H1 (cell line): ENCODE data around the gene GATC. TPM values are rescaled to one million over a fixed set of nuclear protein-coding genes. Genes with fewer than 3 reads are reported as not detected.
A peak's percentile ranks its signal among the peaks of the same experiment; 100 is the strongest.

Source experiments
- CTCF ChIA-PET: fragments of 300-600 bp; sonication (Branson Sonifier 250); formaldehyde crosslinking; loops from one replicate; lab custom pipeline; 2021; ENCODE audit not compliant: partially characterized antibody; lab: Charles Lee
- POLR2A ChIA-PET: fragments of 300-600 bp; sonication (Branson Sonifier 250); formaldehyde crosslinking; loops from one replicate; lab custom pipeline; 2021; ENCODE audit warnings: inconsistent platforms; ENCODE audit not compliant: partially characterized antibody; lab: Charles Lee
- DNase-seq, 2 experiments: peaks; one replicate each; pipeline versions ENCODE4 v3.0.0 to v3.0.0-alpha.2; 2010 to 2022; ENCODE audit warnings: low spot score in 2 of 2, low read depth in 1 of 2, mixed read lengths in 1 of 2
- FAIRE-seq: peaks from 2 replicates; lab custom pipeline; 2011; peaks lifted over from hg19 to GRCh38; lab: Jason Lieb, UNC
- H2AFZ ChIP-seq: 2 replicates; pipeline ENCODE4 v1.8.1; 2012; ENCODE audit warnings: low read length, inconsistent platforms
- H2AK5ac ChIP-seq: 2 replicates; pipeline ENCODE4 v1.6.1; 2013; ENCODE audit warnings: low read depth, low read length
- H2BK120ac ChIP-seq: replicated peaks from 2 replicates; pipeline ENCODE3; 2013; ENCODE audit warnings: low read depth, low read length, inconsistent platforms
- H2BK12ac ChIP-seq: 2 replicates; pipeline ENCODE4 v1.6.1; 2013; ENCODE audit warnings: low read depth, low read length
- H2BK15ac ChIP-seq: 2 replicates; pipeline ENCODE4 v1.6.1; 2013; ENCODE audit warnings: low read length
- H2BK20ac ChIP-seq: 2 replicates; pipeline ENCODE4 v1.6.1; 2013; ENCODE audit warnings: low read length
- H2BK5ac ChIP-seq: 2 replicates; pipeline ENCODE4 v1.6.1; 2013; ENCODE audit warnings: low read depth, low read length
- H3K14ac ChIP-seq: 2 replicates; pipeline ENCODE4 v1.6.1; 2013; ENCODE audit warnings: inconsistent platforms; ENCODE audit not compliant: insufficient read length
- H3K18ac ChIP-seq: 2 replicates; pipeline ENCODE4 v1.6.1; 2013; ENCODE audit warnings: low read length; ENCODE audit errors: extremely low read depth
- H3K23ac ChIP-seq: 2 replicates; pipeline ENCODE4 v1.6.1; 2013; ENCODE audit warnings: inconsistent platforms; ENCODE audit not compliant: insufficient read length
- H3K23me2 ChIP-seq: 2 replicates; pipeline ENCODE4 v1.6.1; 2013; ENCODE audit warnings: low read depth, low read length
- H3K27ac ChIP-seq: 2 replicates; pipeline ENCODE4 v1.6.1; 2011; ENCODE audit warnings: low read depth, low read length, inconsistent platforms
- H3K27me3 ChIP-seq, 4 experiments: replicated peaks in 1 of 4; 1 replicate in 1 of 4; 2 replicates in 3 of 4; pipeline versions ENCODE4 v1.6.1 to v1.8.1; 2011 to 2013; ENCODE audit warnings: low read length in 3 of 4, mild to moderate bottlenecking in 3 of 4, inconsistent platforms in 2 of 4, mixed read lengths in 2 of 4, moderate library complexity in 1 of 4; ENCODE audit not compliant: control insufficient read depth in 3 of 4, insufficient read depth in 3 of 4; ENCODE audit errors: extremely low read depth in 1 of 4
- H3K36me3 ChIP-seq, 4 experiments: 2 replicates each; pipeline versions ENCODE4 v1.6.1 to v1.8.1; 2011 to 2013; ENCODE audit warnings: mild to moderate bottlenecking in 4 of 4, low read length in 3 of 4, moderate library complexity in 2 of 4, control low read depth in 1 of 4, inconsistent platforms in 1 of 4; ENCODE audit not compliant: insufficient read depth in 4 of 4, control insufficient read depth in 2 of 4
- H3K4ac ChIP-seq: replicated peaks from 2 replicates; pipeline ENCODE3; 2013; ENCODE audit warnings: low read length, low read depth, mixed read lengths, inconsistent platforms; ENCODE audit not compliant: insufficient read length
- H3K4me1 ChIP-seq, 4 experiments: replicated peaks in 1 of 4; 1 replicate in 1 of 4; 2 replicates in 3 of 4; pipeline versions ENCODE4 v1.6.1 to v1.8.1; 2011 to 2013; ENCODE audit warnings: low read length in 3 of 4, inconsistent platforms in 2 of 4, mixed read lengths in 1 of 4; ENCODE audit not compliant: insufficient read depth in 4 of 4, control insufficient read depth in 3 of 4
- H3K4me2 ChIP-seq, 2 experiments: 2 replicates each; pipeline versions ENCODE4 v1.6.1 to v1.8.1; 2011 to 2013; ENCODE audit warnings: low read depth in 2 of 2, low read length in 2 of 2, control low read depth in 1 of 2, inconsistent platforms in 1 of 2, mild to moderate bottlenecking in 1 of 2; ENCODE audit not compliant: insufficient read depth in 1 of 2
- H3K4me3 ChIP-seq, 4 experiments: fragments of 200-600, 300-600 bp in 1 of 4; sonication (generic), shearing (Covaris generic), sonication (Bioruptor Twin) in 1 of 4; 2 replicates each; pipeline versions ENCODE4 v1.5.1 to v1.8.1; 2011 to 2016; ENCODE audit warnings: low read length in 4 of 4, low read depth in 3 of 4, control low read depth in 2 of 4, inconsistent platforms in 2 of 4, mild to moderate bottlenecking in 2 of 4, mixed read lengths in 1 of 4, moderate library complexity in 1 of 4; ENCODE audit not compliant: insufficient read depth in 2 of 4; ENCODE audit errors: extremely low read depth in 1 of 4
- H3K56ac ChIP-seq: replicated peaks from 2 replicates; pipeline ENCODE3; 2013; ENCODE audit warnings: low read depth, mild to moderate bottlenecking, mixed read lengths, low read length, inconsistent platforms; ENCODE audit not compliant: insufficient read length
- H3K79me1 ChIP-seq: 2 replicates; pipeline ENCODE4 v1.6.1; 2013; ENCODE audit warnings: low read depth, low read length, control low read depth
- H3K79me2 ChIP-seq, 2 experiments: 2 replicates each; pipeline versions ENCODE4 v1.6.1 to v1.8.1; 2012 to 2013; ENCODE audit warnings: low read length in 2 of 2, mild to moderate bottlenecking in 2 of 2, inconsistent platforms in 1 of 2; ENCODE audit not compliant: insufficient read depth in 2 of 2, control insufficient read depth in 1 of 2
- H3K9ac ChIP-seq, 4 experiments: replicated peaks in 1 of 4; 1 replicate in 1 of 4; 2 replicates in 3 of 4; pipeline versions ENCODE4 v1.6.1 to v1.8.1; 2011 to 2013; ENCODE audit warnings: low read depth in 3 of 4, low read length in 3 of 4, control low read depth in 2 of 4, mild to moderate bottlenecking in 2 of 4, moderate library complexity in 2 of 4, inconsistent platforms in 1 of 4; ENCODE audit errors: extremely low read depth in 1 of 4
- H3K9me3 ChIP-seq, 2 experiments: 2 replicates each; pipeline versions ENCODE4 v1.6.1 to v1.8.1; 2012 to 2013; ENCODE audit warnings: mild to moderate bottlenecking in 2 of 2, moderate library complexity in 2 of 2, control low read depth in 1 of 2, inconsistent platforms in 1 of 2, low read depth in 1 of 2, low read length in 1 of 2, mixed read lengths in 1 of 2; ENCODE audit not compliant: insufficient read depth in 2 of 2
- H4K20me1 ChIP-seq, 2 experiments: replicated peaks in 1 of 2; 2 replicates each; pipeline versions ENCODE3 to v1.8.1; 2011 to 2013; ENCODE audit warnings: inconsistent platforms in 2 of 2, low read length in 2 of 2, mild to moderate bottlenecking in 1 of 2; ENCODE audit not compliant: insufficient read depth in 2 of 2, control insufficient read depth in 1 of 2
- H4K5ac ChIP-seq: 2 replicates; pipeline ENCODE4 v1.6.1; 2013; ENCODE audit warnings: low read length, low read depth, mixed read lengths, inconsistent platforms; ENCODE audit not compliant: insufficient read length
- H4K8ac ChIP-seq: 2 replicates; pipeline ENCODE4 v1.8.0; 2013; ENCODE audit warnings: mild to moderate bottlenecking, moderate library complexity, low read length, inconsistent platforms; ENCODE audit not compliant: insufficient read depth; ENCODE audit errors: extremely low read depth
- H4K91ac ChIP-seq: replicated peaks from 2 replicates; pipeline ENCODE3; 2013; ENCODE audit warnings: low read length, mixed read lengths, inconsistent platforms; ENCODE audit not compliant: insufficient read length
- ASH2L ChIP-seq: fragments of 200-600, 300-600 bp; sonication (generic); IDR thresholded peaks from one replicate; pipeline ENCODE4 v1.7.1; 2017; ENCODE audit warnings: low read length
- ATF2 ChIP-seq: IDR thresholded peaks from 2 replicates; pipeline ENCODE4 v1.6.1; 2012; ENCODE audit warnings: low read length, inconsistent platforms
- CBX5 ChIP-seq: fragments of 300-800, 300-1000 bp; sonication (generic); IDR thresholded peaks from 2 replicates; pipeline ENCODE4 v1.7.1; 2016; ENCODE audit warnings: antibody characterized with exemption, low read length, low read depth
- GTF2F1 ChIP-seq: IDR thresholded peaks from 2 replicates; pipeline ENCODE4 v1.6.1; 2012; ENCODE audit warnings: low read depth, low read length, improper control_type of control experiment, borderline replicate concordance
- POLR2AphosphoS5 ChIP-seq: IDR thresholded peaks from 2 replicates; pipeline ENCODE4 v1.6.1; 2011; ENCODE audit warnings: low read depth, low read length
- POU5F1 ChIP-seq: IDR thresholded peaks from 2 replicates; pipeline ENCODE4 v1.6.1; 2011; ENCODE audit warnings: low read depth, mild to moderate bottlenecking, low read length, moderate library complexity
- SIRT6 ChIP-seq: IDR thresholded peaks from one replicate; pipeline ENCODE4 v1.7.1; 2012; ENCODE audit warnings: low read length, inconsistent platforms
- SP2 ChIP-seq: IDR thresholded peaks from 2 replicates; pipeline ENCODE4 v1.6.1; 2012; ENCODE audit warnings: mild to moderate bottlenecking, low read length, inconsistent platforms
- TEAD4 ChIP-seq: IDR thresholded peaks from 2 replicates; pipeline ENCODE4 v1.6.1; 2012; ENCODE audit warnings: low read depth, low read length, inconsistent platforms, mixed read lengths
- WGBS, 2 experiments: shearing (Covaris generic) in 1 of 2; methylation state at CpG; one replicate each; pipeline versions ENCODE4 v1.1.6 to v1.1.7; 2013 to 2015; ENCODE audit warnings: low lambda C conversion rate in 2 of 2, mixed read lengths in 2 of 2, inconsistent platforms in 1 of 2, low coverage in 1 of 2, missing lambda C conversion rate in 1 of 2; ENCODE audit not compliant: insufficient replicate concordance in 2 of 2, insufficient coverage in 1 of 2, insufficient read length in 1 of 2; ENCODE audit errors: extremely low coverage in 1 of 2, missing lambda C conversion rate in 1 of 2; 5-methylcytosine and 5-hydroxymethylcytosine counted together
- polyA plus RNA-seq, 7 experiments: library from polyadenylated mRNA; depleted of rRNA in 3 of 7; stranded (reverse) in 5 of 7; unstranded in 2 of 7; fragments of >200 nt in 5 of 7; fragments of 200-250 nt in 2 of 7; gene quantifications; 1 replicate in 5 of 7; 2 replicates in 1 of 7; 4 replicates in 1 of 7; pipeline versions ENCODE4 v1.2.1 to v1.2.3, GENCODE V29; 2011 to 2013; ENCODE audit warnings: missing spikeins in 2 of 7, mixed read lengths in 2 of 7
- total RNA-seq: library from RNA; stranded (reverse); fragmentation: NEBNext Ultra II Directional; extraction: Animal tissue kit (Norgen Biotek cat#: 25700); gene quantifications from 2 replicates; pipeline ENCODE4 v1.2.1, GENCODE V29; 2021

Gene GATC
- total and polyA plus RNA-seq, 2 of the 8 experiments (the other 6 are each of a cell fraction or from before 2014, with no cell fraction given), result 13.2 to 30.4 TPM

- Histone ChIP-seq H3K14ac (no peak within 1 kb of the TSS), H3K18ac (peak within 1 kb of the TSS; percentile 98), H2BK15ac (peak within 1 kb of the TSS; percentile 95; the same call in 1 of the 2 replicates), H4K8ac (peak within 1 kb of the TSS; percentile 90), H3K9me3 (no peaks in the 10 kb centered on the region), H2BK20ac (no peak within 1 kb of the TSS), H3K23ac (no peak within 1 kb of the TSS), H3K27me3 (no peaks in the 10 kb centered on the region), H3K4me3 (peak within 1 kb of the TSS; percentile 76 to 97 (median 78)), H3K4me2 (peak within 1 kb of the TSS; percentile 78 to 83), H4K91ac (peak within 1 kb of the TSS; percentile 99), H3K4ac (peak within 1 kb of the TSS; percentile 95), H3K27ac (peak within 1 kb of the TSS; percentile 96), H4K20me1 (peaks cover 10 to 13% of the 10 kb centered on the region in 2 experiments), H3K79me2 (peaks cover 0 to 44% of the 10 kb centered on the region in 2 experiments; a peak in 3 of 4 replicates), H3K23me2 (peaks cover 5% of the 10 kb centered on the region), H2AFZ (peak within 1 kb of the TSS; percentile 47; the same call in 1 of the 2 replicates), H2AK5ac (no peak within 1 kb of the TSS), H2BK5ac (peak within 1 kb of the TSS; percentile 98), H3K36me3 (peaks cover 9 to 18% (median 12%) of the 10 kb centered on the region in 4 experiments; a peak in 7 of 8 replicates), H3K9ac (peak within 1 kb of the TSS; percentile 69 to 96 (median 94)), H3K79me1 (no peaks in the 10 kb centered on the region; the same call in 1 of the 2 replicates), H3K4me1 (peaks cover 0 to 5% (median 0%) of the 10 kb centered on the region in 4 experiments; a peak in 2 of 7 replicates), H4K5ac (peak within 1 kb of the TSS; percentile 96), H2BK12ac (peak within 1 kb of the TSS; percentile 85; the same call in 1 of the 2 replicates), H2BK120ac (no peak within 1 kb of the TSS), H3K56ac (peak within 1 kb of the TSS; percentile 97)
- ChIA-PET CTCF (interaction anchor here (0.7 to 9.3 kb wide), 16 partner anchors 10 to 135 kb away, joined by 3 to 152 read pairs (median 5); partner anchors contain the start of genes COX6A1, DYNLL1, GATC and TRIAP1), POLR2A (interaction anchor here (0.6 to 18.7 kb wide), 18 partner anchors 9 to 274 kb away, joined by 3 to 365 read pairs (median 5); partner anchors contain the start of genes COQ5, DYNLL1, GATC and PLA2G1B)
- 1% methylated on average over 74 of the region's 88 CpGs; no CpG with 5 or more reads in 1 of the 2 experiments for WGBS, 2 experiments
- peak; percentile 89 to 99 for DNase-seq
- no peak for FAIRE-seq
- peak; percentile 67 for TF ChIP-seq ASH2L
- TF ChIP-seq POLR2AphosphoS5, result peak; percentile 78
- no peak for TF ChIP-seq SIRT6
- TF ChIP-seq POU5F1, result no peak
- peak; percentile 30; the same call in 1 of the 2 replicates for TF ChIP-seq TEAD4
- TF ChIP-seq GTF2F1, result no peak
- no peak for TF ChIP-seq CBX5
- TF ChIP-seq SP2, result no peak
- TF ChIP-seq ATF2, result no peak
These were observed 23.4 kb downstream of the GATC start, which contains the start of gene SRSF9 for GRCh38 chr12:120469450-120470149. Gene SRSF9 (minus strand): TSS chr12:120469748. CDS start chr12:120469609, 139 bp downstream.
